Skeletal muscle satellite cell (primary cell): ENCODE results near the gene ATP10A.

Source experiments
- H3K27me3 ChIP-seq: 2 replicates; pipeline ENCODE4 v1.7.0; 2013; ENCODE audit warnings: low read length; ENCODE audit not compliant: control insufficient read depth, insufficient read depth
- H3K36me3 ChIP-seq: 2 replicates; pipeline ENCODE4 v1.7.0; 2013; ENCODE audit warnings: mild to moderate bottlenecking, control low read depth, low read length; ENCODE audit not compliant: insufficient read depth
- H3K4me1 ChIP-seq: 2 replicates; pipeline ENCODE4 v1.7.0; 2013; ENCODE audit warnings: low read length; ENCODE audit not compliant: control insufficient read depth, insufficient read depth
- H3K4me2 ChIP-seq: 2 replicates; pipeline ENCODE4 v1.7.0; 2013; ENCODE audit warnings: mild to moderate bottlenecking, low read length
- H3K4me3 ChIP-seq: 2 replicates; pipeline ENCODE4 v1.7.0; 2013; ENCODE audit warnings: low read length
- H3K9ac ChIP-seq: 2 replicates; pipeline ENCODE4 v1.7.0; 2013; ENCODE audit warnings: mild to moderate bottlenecking, low read depth, low read length, moderate library complexity
- H3K9me3 ChIP-seq: replicated peaks from 2 replicates; pipeline ENCODE4 v1.7.0; 2013; ENCODE audit warnings: mild to moderate bottlenecking, control low read depth, low read length

Gene ATP10A

GRCh38 chr15:25686780-25687179 is 176.3 kb downstream of the ATP10A start:
- Histone ChIP-seq H3K9ac (no peak overlapping the region), H3K4me1 (peaks cover 33% of the 10 kb centered on the region), H3K4me3 (no peak overlapping the region), H3K36me3 (peaks cover 6% of the 10 kb centered on the region), H3K4me2 (no peak overlapping the region), H3K27me3 (no peaks in the 10 kb centered on the region), H3K9me3 (no peaks in the 10 kb centered on the region)

GRCh38 chr15:25684521-25685431 is 178.4 kb downstream of the ATP10A start:
- Histone ChIP-seq H3K27me3 (no peaks in the 10 kb centered on the region), H3K4me1 (peaks cover 17% of the 10 kb centered on the region), H3K4me2 (peak overlapping the region; percentile 38), H3K36me3 (peaks cover 6% of the 10 kb centered on the region), H3K9me3 (no peaks in the 10 kb centered on the region), H3K9ac (no peak overlapping the region), H3K4me3 (peak overlapping the region; percentile 24)

DNA sequence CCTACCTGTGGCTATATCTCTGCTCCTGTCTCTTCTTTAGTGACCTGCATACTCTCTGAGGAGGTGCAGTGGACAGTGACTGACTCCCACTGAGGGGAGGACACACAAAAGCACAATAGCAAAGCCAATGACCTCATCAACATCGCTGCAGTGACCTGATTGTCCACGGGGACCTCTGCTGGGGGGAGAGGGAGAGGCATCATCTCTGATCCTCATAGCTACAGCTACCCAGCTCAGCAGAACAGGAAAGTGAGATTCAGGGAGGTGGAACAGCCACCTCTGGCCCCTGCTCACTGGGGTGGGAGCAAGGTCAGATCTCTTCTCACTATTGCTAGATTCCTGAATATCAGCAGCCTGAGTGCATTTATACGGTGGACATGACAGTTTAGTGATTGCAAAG is 179.2 kb downstream of the ATP10A start:
- peaks cover 6% of the 10 kb centered on the region for H3K36me3 ChIP-seq
- no peak overlapping the region for H3K4me2 ChIP-seq
- no peaks in the 10 kb centered on the region for H3K27me3 ChIP-seq
- peaks cover 17% of the 10 kb centered on the region for H3K4me1 ChIP-seq
- H3K4me3 ChIP-seq = no peak overlapping the region
- no peaks in the 10 kb centered on the region for H3K9me3 ChIP-seq
- no peak overlapping the region for H3K9ac ChIP-seq

GRCh38 chr15:25683415-25683814 is 179.7 kb downstream of the ATP10A start:
- H3K4me3 ChIP-seq = no peak overlapping the region
- H3K36me3 ChIP-seq = peaks cover 6% of the 10 kb centered on the region
- H3K9ac ChIP-seq = no peak overlapping the region
- no peaks in the 10 kb centered on the region for H3K27me3 ChIP-seq
- peaks cover 21% of the 10 kb centered on the region for H3K4me1 ChIP-seq
- H3K9me3 ChIP-seq = no peaks in the 10 kb centered on the region
- H3K4me2 ChIP-seq = no peak overlapping the region

GRCh38 chr15:25682340-25682739 is 180.8 kb downstream of the ATP10A start:
- Histone ChIP-seq H3K9ac (no peak overlapping the region), H3K4me3 (no peak overlapping the region), H3K36me3 (peaks cover 6% of the 10 kb centered on the region), H3K4me1 (peaks cover 26% of the 10 kb centered on the region), H3K27me3 (no peaks in the 10 kb centered on the region), H3K9me3 (no peaks in the 10 kb centered on the region), H3K4me2 (no peak overlapping the region)

DNA sequence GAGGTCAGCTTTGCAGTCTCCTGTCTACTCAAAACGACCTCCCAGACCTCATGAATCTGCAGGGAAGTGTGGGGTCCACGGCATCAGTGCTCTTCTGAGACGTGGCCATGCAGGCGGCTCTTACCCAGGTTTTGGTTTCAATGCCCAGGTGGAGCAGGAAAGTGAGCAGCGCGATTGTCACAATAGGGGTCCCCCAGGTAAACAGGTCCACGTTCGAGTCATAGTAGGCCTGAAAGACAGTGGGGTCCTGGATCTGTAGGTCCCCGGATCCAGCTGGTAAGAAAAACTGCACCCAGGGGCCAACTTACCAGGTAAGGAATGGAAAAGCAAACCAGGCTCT is 182.5 kb downstream of the ATP10A start:
- Histone ChIP-seq H3K4me3 (no peak overlapping the region), H3K9me3 (no peaks in the 10 kb centered on the region), H3K4me1 (peaks cover 26% of the 10 kb centered on the region), H3K36me3 (peaks cover 6% of the 10 kb centered on the region), H3K27me3 (no peaks in the 10 kb centered on the region), H3K4me2 (no peak overlapping the region), H3K9ac (no peak overlapping the region)

DNA sequence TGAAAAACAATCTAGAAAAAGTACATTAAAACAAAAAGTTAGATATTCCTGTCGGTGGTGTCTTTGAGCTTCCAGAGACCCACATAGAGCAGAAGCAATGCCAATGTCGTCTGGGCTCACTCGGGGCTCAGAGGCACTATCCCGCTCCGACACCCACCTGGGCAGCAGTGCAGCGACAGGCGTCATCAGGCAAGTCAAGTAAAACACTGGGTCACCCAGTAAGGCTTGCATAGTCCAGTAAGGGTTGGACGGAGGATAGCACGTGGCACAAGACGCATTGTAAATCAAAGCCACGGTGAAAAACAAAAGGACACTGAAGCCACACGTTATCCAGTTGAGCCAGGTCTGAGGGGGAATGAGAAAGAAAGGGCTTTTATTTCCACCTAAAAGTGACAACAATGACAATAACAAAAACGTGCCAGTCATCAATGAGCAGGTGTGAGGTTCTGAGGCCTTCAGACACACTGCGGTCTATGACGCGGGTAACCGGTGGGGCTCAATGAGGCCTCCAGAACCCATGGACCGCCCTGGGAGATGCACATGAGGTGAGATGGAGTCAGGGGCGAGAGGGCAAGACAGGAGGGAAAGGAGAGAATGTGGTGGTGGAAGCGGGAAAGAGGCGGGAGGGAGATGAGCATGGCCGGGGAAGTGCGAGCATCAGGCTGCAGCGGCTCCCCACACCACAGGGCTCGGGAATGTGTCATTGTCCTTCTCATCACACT is 183.0 kb downstream of the ATP10A start:
- H3K4me3 ChIP-seq = no peak overlapping the region
- no peaks in the 10 kb centered on the region for H3K27me3 ChIP-seq
- no peak overlapping the region for H3K9ac ChIP-seq
- no peaks in the 10 kb centered on the region for H3K9me3 ChIP-seq
- H3K36me3 ChIP-seq = peaks cover 6% of the 10 kb centered on the region
- H3K4me1 ChIP-seq = peaks cover 22% of the 10 kb centered on the region
- H3K4me2 ChIP-seq = no peak overlapping the region

GRCh38 chr15:25679492-25679891 is 183.6 kb downstream of the ATP10A start:
- Histone ChIP-seq H3K4me3 (no peak overlapping the region), H3K9me3 (no peaks in the 10 kb centered on the region), H3K4me1 (peaks cover 15% of the 10 kb centered on the region), H3K4me2 (no peak overlapping the region), H3K9ac (no peak overlapping the region), H3K36me3 (peaks cover 6% of the 10 kb centered on the region), H3K27me3 (no peaks in the 10 kb centered on the region)

- Histone ChIP-seq H3K9ac (no peak overlapping the region), H3K4me1 (peaks cover 10% of the 10 kb centered on the region), H3K4me3 (peak overlapping the region; percentile 15), H3K9me3 (no peaks in the 10 kb centered on the region), H3K36me3 (peaks cover 6% of the 10 kb centered on the region), H3K27me3 (no peaks in the 10 kb centered on the region), H3K4me2 (peak overlapping the region; percentile 55)
Observed at GRCh38 chr15:25678500-25678855, 184.6 kb downstream of the ATP10A start.

DNA sequence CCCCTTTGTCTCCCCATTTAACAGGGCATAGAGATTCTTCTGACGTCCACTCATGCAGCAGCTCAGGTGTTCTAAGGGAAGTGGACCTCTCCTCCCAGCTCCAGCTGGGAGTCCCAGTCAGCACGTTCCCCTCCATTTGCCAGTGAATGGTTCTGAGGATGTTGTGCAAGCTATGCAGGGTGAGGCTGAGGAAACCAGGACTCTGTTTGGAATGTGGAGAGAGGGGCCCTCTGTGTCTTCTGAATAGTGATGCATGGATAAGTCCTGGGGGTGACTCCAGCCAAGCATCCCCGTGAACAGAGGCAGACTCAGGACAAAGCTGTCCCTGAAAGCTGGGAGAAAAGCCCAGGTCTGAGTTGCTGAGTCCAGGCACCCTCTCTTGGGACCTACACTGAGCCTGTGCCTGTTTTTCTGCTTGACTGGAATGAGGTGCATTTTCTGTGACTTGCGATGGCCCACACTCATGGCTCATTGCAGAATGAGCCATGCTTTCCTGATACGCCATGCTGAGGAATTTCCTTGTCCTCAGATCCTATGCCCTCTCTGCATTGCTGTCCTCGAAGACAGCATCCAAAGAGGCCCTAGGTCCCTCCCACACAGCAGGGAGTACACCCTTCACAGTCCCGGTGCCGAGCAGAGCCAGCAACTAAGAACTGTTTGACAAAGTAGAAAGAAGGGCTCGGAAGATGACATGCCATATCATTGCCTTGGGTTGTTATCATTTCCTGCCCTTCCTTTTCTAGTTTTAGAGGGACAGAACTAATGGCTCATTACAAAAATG is 185.2 kb downstream of the ATP10A start:
- Histone ChIP-seq H3K4me3 (no peak overlapping the region), H3K4me1 (peaks cover 10% of the 10 kb centered on the region), H3K9ac (no peak overlapping the region), H3K4me2 (peak overlapping the region; percentile 55), H3K9me3 (no peaks in the 10 kb centered on the region), H3K27me3 (no peaks in the 10 kb centered on the region), H3K36me3 (peaks cover 1% of the 10 kb centered on the region)

- H3K9me3 ChIP-seq = no peaks in the 10 kb centered on the region
- no peak overlapping the region for H3K4me3 ChIP-seq
- H3K36me3 ChIP-seq = no peaks in the 10 kb centered on the region
- H3K4me2 ChIP-seq = no peak overlapping the region
- peaks cover 13% of the 10 kb centered on the region for H3K4me1 ChIP-seq
- H3K27me3 ChIP-seq = no peaks in the 10 kb centered on the region
- H3K9ac ChIP-seq = no peak overlapping the region
Observed at GRCh38 chr15:25676070-25676469, 187.1 kb downstream of the ATP10A start.
